HG03575 (cell line): ENCODE results near the gene PRPF31.

Source experiments
- ATAC-seq: cut with Tn5 transposase; IDR thresholded peaks from one replicate; pipeline ENCODE4 v1.9.1; 2021; ENCODE audit not compliant: unreplicated experiment, insufficient number of reproducible peaks, low FRiP score; ENCODE audit errors: extremely low read depth

Gene PRPF31

DNA sequence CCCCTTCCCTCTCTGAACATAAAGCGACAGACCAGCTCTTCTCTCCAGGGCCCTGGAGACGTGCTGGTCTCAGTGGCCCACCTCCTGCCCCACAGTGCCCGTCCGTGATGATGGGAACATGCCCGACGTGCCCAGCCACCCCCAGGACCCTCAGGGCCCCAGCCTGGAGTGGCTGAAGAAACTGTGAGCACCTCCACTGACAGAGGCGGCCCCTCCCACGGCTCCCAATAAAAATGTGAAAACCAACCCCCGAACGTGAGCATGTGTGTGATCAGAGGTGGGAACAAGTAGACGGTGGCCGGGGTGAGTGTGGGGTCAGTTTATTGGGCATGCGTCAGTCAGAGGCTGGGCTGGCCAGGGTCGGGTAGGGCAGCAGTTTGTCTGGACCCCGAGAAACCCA, 8.8 kb upstream of the PRPF31 start:
- ATAC-seq = no peak

DNA sequence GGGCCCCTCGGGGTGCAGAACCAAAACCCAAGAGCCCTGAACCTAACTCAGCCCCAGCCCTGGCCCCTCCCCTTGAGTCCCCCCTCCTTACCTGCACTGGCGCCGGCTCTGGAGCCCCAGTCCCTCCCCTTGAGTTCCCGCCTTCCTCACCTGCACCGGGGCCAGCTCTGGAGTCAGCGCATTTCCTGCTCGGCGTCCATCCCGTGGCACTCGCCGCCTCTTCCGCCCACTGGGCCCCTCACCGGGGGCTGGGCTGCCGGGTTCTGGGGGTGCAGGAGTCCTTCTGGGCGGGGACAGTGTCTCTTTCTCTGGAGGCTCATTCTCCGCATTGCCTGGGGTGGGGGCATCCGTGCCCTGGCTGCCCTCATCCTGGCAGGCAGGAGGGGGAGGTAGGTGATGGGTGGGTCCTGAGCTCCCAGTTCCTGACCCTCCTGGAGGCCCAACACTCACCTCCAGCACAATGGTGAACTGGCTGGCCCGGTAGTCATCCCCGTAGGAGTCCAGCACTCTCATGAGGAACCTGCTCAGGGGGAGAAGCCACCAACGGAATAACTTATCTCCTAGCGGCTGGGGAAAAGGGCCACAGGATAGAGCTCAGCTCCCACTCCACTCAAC, 7.6 kb upstream of the PRPF31 start:
- no peak for ATAC-seq

DNA sequence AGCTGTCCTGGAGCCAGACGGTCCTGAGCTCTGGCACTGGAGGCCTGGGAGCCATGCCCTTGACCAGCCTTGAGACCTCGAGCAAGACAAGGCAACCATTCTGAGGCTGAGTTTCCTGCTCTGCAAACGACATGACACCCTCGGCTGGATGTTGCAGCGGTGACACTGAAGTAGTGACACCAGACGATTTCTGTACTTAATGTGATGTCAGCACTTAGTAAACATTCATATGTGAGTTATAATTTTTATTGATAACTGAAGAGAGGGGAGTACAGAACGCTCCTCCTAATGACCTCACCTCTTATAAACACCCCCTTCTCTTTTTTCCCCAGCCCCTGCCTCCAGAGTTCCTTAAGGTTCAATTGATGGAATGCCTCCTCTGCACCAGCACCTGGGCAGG, 7.1 kb upstream of the PRPF31 start:
- no peak for ATAC-seq

DNA sequence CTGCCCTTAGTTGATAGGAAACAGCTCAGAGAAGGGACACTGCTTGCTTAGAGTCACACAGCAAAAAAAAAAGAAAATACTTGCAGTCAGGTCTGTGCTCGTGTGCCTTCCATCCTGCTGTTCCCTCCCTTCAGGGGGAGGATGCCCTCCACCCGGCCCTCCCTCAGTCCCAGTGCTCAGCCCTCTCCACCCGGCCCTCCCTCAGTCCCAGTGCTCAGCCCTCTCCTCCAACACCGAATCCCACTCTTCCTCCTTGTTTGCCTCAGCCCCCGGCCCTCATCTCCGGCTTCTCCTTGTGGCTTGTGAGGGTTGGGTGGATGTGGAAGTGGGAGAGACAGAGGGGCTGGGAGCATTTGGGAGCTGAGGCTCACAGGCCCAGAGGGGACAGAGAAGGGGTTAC, 5.9 kb upstream of the PRPF31 start:
- no peak for ATAC-seq

DNA sequence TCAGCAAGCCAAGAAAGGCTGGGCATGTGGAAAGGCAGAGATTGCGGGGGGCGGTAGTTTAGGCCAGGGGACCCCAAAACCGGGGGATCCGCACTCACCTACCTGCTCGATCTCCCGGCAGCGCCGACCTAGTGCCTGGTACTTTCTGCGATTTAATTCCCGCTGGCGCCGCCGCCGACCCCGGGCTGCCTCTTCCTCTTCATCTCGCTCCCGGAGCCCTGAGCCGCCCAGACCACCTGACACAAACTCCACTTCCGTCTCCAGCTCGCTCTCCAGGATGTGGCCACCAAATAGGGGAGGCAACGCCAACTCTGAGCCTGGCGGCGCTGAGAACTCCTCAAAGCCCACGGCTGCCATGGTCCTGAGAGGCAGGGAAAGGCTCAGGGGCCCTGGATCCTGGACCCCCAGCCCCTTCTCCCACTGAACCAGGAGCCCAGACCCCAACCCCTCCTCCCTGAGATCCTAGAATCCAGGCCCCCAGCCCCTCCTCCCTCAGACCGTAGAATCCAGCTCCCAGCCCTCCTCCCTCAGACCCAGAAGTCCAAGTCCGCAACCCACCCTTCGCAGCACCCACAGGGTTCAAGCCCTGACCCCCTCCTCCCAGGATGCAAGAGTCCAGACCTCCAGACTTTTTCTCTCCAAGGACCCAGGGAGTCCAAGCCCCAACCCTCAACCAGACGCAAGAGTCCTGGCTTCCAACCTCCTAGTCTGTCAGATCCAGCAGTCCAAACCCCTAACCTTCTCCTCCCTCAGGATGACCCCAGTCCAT, 1.0 kb upstream of the PRPF31 start:
- no peak for ATAC-seq

DNA sequence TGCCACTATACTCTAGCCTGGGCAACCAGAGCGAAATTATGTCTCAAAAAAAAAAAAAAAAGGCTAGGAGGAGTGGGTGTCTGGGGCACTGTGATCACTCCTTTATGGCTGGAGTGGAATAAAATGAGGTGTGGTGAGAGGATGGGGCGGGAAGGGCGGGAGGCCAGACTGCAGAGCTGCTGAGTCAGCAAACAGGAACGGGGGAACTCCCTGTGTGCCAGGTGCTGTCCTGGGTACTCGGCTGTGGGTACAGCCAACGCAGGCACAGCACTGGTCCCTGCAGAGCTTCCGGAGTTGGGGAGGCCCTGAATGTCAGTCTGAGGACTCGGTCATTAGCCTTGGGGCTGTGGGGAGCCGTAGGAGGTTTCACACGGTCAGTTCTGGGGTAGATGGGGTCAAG, 5.7 kb downstream of the PRPF31 start:
- no peak for ATAC-seq

DNA sequence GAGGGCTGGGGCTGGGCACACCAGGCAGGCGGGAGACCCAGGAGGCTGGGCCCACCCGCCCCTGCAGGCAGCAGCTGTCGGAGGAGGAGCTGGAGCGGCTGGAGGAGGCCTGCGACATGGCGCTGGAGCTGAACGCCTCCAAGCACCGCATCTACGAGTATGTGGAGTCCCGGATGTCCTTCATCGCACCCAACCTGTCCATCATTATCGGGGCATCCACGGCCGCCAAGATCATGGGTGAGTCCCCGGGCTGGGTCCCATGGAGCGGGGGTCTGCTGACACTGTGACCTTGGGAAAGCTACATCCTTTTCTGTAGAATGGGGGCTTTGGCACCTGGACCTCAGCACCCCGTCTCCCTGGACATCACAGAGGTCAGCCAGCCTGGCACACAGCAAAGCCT, 8.1 kb downstream of the PRPF31 start:
- ATAC-seq = no peak

DNA sequence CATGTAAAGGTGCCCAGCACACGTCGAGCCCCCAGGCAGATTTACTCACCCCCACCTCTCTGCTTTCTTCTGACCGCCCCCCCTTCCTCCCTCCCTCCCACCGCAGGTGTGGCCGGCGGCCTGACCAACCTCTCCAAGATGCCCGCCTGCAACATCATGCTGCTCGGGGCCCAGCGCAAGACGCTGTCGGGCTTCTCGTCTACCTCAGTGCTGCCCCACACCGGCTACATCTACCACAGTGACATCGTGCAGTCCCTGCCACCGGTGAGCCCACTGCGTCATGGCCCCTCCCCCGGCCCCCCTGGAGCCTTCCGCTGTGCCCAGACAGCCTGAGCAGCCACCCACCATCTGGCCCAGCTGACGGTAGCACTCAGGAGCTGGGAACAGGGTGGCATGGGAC, 8.8 kb downstream of the PRPF31 start:
- ATAC-seq = no peak

DNA sequence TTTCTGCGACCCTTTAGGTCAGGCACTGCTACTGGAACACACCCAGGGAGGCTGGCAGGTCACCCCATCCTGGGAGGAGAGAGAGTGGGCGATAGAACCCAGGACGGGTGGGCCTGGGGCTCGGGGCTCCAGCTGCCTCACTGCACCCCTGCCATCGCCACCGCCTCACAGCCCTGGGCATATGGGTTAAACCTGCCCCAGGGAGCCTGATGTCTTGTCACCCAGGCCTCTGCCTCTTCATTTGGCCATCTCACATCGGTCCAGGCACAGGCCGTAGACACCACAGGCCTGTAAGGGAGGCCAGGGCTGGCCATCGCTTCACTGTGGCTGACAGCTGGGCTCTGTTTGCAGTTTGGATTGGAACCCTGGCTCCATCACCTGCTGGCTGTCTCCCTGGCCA, 10.2 kb downstream of the PRPF31 start:
- no peak for ATAC-seq

DNA sequence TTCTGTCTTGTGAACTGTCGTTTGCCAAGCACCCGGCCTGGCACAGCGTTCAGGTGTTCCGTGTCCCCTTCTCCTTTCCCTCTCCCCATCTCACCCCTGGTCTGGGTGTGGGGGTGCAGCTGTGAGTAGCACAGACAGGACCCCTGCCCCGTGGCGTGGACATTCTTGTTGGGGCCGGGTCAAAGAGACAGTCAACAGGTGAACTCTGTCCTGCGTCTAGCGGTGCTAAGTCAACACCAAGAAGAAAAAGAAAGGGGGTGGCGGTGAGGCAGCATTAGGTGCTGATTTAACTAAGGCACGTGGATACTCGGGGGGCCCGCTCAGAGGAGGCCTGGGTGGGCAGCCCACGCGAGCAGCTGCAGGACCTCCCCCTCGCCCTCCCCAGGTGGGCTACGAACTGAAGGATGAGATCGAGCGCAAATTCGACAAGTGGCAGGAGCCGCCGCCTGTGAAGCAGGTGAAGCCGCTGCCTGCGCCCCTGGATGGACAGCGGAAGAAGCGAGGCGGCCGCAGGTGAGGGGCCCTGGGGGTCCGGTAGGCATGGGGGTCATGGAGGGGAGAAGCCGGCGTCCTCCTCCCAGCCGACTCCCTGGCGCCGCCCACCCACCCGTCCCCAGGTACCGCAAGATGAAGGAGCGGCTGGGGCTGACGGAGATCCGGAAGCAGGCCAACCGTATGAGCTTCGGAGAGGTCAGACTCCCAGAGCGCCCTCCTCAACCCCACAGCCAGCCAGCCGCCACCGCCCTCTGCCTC, 12.3 kb downstream of the PRPF31 start:
- ATAC-seq = no peak

DNA sequence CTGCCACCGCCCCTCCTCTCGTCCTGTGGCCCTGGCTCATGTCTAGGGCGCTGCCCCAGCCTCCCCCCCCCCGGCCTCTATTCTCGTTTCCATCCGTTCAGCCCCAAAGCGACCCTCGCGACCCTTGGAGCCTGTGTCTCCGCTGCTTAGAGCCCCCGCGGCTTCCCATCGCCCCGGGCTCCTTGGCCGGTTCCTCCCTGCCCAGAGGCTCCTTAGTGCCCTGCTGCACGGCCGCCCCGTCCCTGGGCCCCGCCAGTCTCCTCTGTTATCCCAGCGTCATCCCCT, 12.8 kb downstream of the PRPF31 start:
- no peak for ATAC-seq

DNA sequence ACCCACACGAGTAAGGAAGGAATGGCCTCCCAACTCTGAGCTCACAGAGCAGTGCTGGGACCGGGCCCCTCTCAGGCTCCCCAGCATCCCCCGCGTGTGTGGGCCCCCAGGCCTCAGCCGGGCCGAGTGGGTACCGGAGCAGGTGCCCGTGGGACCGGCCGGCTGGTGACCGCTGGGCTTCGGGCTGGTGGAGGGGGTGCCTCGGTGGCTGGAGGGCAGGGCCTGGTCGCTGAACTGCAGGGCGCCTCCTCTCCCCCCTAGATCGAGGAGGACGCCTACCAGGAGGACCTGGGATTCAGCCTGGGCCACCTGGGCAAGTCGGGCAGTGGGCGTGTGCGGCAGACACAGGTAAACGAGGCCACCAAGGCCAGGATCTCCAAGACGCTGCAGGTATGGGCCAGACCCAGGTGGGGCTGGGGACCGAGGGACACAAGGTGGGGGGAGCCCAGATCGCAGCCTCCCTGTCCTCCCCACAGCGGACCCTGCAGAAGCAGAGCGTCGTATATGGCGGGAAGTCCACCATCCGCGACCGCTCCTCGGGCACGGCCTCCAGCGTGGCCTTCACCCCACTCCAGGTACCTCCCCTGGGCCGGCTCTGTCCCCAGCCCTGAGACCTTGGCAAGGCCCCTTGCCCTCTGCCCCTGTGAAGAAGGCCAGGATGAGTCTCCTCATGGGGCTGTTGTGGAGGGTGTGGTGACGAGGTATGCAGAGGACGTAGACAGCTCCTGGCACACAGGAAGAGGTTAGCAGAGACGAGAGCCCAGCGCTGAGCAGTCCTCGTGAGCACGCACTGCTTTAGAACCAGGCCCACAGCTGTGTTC, 13.5 kb downstream of the PRPF31 start:
- ATAC-seq = no peak

DNA sequence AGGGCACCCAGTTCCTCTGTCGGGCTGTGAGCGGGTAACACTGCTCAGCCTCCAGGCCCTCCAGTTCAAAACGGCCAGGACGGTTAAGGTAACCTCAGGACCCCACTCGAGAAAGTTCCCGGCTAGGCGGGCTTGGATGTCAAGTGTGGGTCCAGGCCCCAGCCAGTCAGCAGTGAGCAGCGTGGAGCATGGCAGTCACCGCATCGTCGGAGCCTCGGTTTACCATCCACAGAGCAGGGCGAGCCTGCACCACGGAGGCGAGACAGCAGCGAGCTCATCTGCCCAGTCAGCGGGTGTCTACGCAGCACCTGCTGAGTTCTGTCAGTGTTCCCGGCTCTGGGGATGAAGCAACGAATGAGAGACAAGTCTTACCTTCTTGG, 14.1 kb downstream of the PRPF31 start:
- no peak for ATAC-seq

DNA sequence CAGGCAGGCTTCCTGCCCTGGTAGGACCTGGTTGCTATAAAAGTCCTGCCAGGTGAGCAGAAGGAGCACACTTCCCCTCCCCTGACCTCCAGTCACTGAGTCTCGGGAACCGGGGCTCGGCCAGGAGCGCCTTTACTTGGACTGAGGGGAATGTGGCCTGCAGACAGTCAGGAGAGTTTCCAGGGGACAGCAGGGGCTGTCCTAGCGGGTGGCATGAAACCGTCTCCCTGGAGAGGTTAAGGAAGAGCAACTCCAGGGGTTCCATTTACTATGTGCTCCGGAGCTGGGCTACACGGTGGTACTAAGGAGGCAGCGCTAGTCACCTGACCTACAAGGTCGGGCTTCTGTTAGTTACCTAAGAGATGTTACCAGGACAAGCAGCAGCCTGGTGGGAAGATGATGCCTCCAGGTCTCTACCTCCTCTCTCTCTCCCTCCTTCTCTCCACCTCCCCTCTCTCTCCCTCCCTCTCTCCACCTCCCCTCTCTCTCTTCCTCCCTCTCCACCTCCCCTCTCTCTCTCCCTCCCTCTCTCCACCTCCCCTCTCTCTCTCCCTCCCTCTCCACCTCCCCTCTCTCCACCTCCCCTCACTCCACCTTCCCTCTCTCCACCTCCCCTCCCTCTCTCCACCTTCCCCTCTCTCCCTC, 17.9 kb downstream of the PRPF31 start:
- ATAC-seq = no peak

DNA sequence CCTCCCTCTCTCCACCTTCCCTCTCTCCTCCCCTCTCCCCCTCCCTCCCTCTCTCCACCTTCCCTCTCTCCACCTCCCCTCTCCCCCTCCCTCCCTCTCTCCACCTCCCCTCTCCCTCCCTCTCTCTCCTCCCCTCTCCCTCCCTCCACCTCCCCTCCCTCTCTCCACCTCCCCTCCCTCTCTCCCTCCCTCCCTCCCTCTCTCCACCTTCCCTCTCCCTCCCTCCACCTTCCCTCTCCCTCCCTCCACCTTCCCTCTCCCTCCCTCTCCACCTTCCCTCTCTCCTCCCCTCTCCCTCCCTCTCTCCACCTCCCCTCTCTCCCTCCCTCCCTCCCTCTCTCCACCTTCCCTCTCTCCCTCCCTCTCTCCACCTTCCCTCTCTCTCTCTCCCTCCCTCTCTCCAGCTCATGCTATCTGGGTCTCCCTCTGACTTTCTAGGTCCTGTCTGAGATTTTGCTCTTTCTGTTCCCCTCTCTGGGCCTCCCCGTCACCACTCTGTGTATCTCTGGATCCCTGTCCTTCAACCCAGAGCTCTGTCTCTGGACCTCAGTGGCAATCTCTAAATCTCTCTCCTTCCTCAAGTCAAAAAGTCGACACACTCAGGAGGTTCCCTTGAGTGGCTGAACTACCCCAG, 18.5 kb downstream of the PRPF31 start:
- ATAC-seq = no peak

DNA sequence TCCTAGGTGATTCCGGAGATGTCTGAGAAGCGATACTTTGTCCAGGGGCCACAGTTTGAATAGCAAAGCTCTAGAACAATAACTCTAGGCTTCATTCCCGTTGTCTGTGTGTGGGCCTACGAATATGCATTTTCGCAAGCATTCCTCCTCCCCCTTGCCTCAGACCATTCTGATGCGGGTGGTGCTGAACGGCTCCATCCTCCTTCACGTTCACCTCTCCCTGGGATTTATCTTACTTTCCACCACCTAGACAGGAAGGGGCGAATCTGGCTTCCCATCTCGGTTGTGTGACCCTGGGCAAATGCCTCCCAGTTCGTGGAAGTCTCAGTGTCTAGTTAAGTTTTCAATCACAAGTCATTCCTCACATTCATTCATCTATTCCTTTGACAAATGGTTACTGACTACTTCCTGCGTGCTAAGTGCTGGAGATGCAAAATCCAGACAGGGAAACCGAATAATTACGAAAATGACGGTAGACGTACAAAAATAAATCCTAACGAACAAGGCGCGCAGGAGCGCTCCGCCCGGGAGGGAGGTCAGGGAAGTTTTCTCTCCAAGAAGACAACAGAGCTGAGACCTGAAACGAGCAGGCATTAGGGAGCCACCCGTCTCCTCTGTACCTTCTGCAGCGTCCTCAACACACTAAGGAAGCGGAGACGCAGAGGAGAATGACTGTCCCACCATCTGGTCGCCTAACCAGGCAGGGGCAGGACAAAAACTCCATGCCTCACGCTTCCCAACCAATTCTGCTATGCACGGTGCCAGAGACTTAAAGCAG, 20.7 kb downstream of the PRPF31 start:
- ATAC-seq = no peak

DNA sequence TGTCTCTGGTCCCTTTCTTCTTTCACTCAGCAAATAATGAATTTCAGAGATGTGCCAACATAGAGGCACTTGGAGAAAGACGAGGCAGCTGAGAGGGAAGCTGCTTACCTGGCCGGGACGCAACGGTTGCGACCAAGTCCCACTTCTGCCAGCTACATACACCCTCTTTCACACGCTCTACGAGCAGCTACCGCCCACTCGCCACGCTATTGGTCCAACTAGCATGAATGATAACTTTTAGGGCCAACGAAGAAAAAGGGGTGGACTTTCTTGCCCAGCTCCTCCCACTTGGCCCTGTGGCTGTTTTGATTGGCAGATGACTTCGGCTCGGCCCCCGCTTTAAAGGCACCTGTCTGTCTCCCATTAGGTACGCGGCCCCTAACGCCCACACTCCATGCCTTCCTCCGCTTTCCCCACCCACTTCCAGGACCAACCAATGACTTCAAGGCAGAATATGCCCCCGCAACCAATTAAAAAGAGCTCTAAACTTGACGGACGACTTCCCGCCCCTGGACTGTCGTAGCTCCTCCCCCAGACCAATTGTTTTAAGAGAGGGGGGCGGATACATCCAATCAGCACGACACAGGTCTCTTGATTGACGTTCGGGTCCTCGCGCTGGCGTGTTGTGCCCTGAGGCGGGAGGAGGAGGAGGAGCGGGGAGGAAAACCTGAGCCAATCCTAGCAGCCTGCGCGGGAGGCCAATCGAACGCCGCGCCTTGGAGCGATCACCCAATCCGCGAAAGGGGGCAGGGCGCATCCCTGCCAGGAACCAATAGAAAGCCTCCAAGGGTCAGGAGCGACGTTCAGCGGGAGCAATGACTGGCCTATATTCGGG, 21.5 kb downstream of the PRPF31 start:
- peak; percentile 46 for ATAC-seq
